GM18519 (cell line): Measurements from ENCODE around the gene FGF2.
"Not testable (repeated sequence)": the region's sequence is repeated elsewhere in the genome, so short reads cannot be mapped to it uniquely, and the experiment has no call there.

Experiments used
- ATAC-seq: cut with Tn5 transposase; IDR thresholded peaks from one replicate; pipeline ENCODE4 v1.9.1; 2021; ENCODE audit warnings: mild to moderate bottlenecking, moderate library complexity; ENCODE audit not compliant: unreplicated experiment, low FRiP score

FGF2 gene

DNA sequence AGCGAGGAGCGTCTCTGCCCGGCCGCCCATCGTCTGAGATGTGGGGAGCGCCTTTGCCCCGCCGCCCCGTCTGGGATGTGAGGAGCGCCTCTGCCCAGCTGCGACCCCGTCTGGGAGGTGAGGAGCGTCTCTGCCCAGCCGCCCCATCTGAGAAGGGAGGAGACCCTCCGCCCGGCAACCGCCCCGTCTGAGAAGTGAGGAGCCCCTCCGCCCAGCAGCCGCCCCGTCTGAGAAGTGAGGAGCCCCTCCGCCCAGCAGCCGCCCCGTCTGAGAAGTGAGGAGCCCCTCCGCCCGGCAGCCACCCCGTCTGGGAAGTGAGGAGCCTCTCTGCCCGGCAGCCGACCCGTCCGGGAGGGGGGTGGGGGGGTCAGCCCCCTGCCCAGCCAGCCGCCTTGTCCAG is 14.8 kb upstream of the FGF2 start:
- not testable (repeated sequence) for ATAC-seq

GRCh38 chr4:122812823-122813222 is 13.8 kb upstream of the FGF2 start:
- ATAC-seq: not testable (repeated sequence)

- peak; percentile 100 for ATAC-seq
Observed at GRCh38 chr4:122814426-122814825, 12.2 kb upstream of the FGF2 start.

DNA sequence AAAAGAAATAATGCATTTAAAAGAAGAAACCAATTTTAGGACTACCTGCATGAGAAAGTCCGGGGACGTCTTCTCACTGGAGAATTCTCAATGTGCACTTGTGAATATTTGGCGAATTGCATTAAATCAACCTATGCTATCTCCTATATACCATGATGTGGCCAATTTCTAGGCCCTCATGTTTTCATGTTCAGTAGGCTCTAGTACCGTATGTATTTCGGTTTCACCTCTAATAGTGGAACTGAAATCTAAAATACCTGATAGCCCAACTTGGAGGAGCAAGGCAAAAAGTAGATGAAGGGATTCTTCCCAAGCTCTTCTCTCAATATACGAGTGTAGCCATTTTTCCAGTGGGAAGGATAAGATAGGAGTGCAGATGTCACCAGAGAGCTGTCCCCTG is 11.4 kb upstream of the FGF2 start:
- no peak for ATAC-seq

- no peak for ATAC-seq
Observed at GRCh38 chr4:122816476-122816875, 10.2 kb upstream of the FGF2 start.

DNA sequence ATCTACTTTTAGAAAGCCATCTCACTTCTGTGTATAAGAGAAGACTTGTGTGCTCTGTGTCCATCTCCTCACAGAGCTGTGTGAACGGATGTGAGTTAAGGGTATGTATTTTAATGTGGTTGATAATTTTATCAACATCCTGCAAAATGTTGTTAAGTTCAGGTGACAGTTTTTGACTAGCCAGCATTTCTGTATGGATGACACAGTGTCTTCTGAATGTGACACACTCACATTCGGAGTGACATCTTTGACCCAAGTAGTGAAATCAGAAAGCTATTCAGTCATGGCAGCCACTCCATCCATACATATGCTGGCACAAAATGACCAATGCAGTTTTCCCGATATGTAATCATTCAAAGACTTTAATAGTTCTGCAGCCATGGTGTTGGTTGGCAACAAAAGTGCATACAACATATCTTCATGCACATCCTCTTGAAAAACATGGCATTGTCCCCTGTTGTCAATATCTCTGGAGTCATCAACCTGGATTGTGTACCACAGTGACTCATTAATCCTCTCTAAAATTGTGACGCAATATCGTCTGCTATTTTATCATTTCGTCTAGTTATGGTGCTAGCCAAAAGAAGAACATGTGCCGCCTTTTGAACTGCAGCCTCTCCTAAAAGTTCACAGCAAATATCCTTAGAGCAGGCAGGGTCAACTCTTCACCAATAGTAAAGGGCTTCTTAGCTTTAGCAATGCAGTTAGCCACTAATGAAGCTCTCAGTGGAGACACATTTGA is 6.8 kb upstream of the FGF2 start:
- no peak for ATAC-seq

GRCh38 chr4:122821092-122821491 is 5.5 kb upstream of the FGF2 start:
- ATAC-seq: no peak

DNA sequence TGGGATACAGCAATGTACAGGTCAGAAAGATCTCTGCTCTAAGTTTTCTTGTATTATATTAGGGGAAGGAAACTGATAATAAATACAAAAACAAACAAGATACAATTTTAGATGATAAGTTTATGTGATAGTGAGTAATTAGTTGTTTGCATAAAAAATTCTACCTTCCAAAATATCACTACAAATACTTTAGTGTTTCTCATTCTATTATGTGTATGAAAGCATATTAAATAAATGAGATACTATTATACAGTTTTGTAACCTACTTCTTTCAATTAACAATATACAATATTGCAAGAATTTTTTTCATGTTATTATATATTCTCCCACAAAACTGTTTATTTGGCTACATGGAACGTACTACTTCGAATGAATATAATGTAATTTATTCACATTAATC is 4.2 kb upstream of the FGF2 start:
- no peak for ATAC-seq

DNA sequence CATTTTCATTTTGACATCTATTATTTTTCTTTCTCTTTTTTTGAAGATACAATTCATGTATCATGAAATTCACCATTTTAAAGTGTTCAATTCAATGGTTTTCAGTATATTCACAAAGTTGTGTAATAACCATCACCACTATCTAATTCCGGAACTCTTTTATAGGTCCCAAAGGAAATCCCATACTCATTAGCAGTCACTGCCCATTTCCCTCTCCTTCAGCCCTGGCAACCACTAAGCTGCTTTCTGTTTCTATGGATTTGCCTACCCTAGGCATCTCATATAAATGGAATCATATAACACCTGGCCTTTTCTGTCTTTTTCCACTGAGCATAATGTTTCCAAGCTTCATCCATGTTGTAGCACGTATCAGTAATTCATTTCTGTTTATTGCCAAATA is 3.2 kb upstream of the FGF2 start:
- ATAC-seq: no peak

GRCh38 chr4:122824616-122825015 is 2.0 kb upstream of the FGF2 start:
- no peak for ATAC-seq

- ATAC-seq: no peak
Observed at GRCh38 chr4:122826079-122826527, 528 bp upstream of the FGF2 start.

DNA sequence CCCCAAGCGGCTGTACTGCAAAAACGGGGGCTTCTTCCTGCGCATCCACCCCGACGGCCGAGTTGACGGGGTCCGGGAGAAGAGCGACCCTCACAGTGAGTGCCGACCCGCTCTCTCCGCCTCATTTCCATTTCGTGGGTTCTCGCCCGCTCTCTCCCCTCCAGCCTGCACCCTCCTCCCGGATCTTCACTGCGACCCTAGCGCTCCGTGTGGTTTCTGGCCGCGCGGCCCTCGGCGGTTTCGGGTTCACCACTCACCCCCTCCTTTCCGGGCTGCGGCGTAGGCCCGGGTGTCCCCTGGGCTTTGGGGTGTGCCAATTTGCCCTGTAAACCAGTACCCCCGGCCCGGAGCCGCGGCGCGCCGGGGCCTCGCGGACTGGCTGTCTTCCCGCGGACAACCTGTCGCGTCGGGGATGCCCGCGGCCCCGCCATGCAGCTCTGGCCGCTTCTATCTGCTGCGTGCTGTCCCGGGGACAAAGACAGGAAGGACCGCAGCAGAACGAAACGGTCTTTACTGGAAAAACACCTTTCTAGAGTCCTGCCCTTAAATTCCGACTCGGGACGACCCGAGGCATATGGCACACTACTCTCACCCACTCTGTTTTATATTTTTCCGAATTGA is 737 bp downstream of the FGF2 start:
- peak; percentile 27 for ATAC-seq

DNA sequence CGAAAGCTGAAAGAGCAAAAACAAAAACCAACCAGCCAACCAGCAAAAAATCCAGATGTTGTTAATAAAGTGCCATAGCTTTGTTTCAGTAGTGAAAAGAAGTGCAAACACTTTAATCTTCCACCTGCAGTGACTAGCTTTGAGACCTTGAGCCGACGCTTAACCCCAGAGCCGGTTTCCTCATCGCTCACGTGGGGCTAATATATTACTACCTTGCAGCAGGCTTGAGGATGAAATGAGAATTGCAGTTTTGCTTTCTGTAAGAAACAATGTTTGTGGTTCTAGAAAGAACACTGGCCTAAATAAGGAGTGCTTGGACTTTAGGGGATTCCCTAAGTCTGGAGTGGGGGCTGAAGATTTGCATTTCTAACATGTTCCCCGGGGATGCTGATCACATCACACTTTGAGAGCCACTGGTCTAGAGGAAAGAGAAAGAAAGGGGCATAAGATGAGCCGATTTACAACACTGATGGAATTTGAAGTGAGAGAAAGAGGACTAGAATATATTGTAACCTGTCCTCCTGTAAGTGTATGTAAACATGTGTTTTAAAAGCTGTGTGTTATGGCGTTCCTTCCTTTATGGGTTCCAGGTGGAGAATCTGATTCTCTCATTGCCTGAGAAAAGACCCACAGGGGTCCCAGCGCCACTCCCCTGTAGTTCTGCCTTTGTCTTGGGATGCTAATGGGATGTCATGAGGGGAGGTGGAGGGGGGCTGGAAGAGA is 1.4 kb downstream of the FGF2 start:
- peak; percentile 93 for ATAC-seq

- no peak for ATAC-seq
Observed at GRCh38 chr4:122830426-122831095, 3.9 kb downstream of the FGF2 start.

DNA sequence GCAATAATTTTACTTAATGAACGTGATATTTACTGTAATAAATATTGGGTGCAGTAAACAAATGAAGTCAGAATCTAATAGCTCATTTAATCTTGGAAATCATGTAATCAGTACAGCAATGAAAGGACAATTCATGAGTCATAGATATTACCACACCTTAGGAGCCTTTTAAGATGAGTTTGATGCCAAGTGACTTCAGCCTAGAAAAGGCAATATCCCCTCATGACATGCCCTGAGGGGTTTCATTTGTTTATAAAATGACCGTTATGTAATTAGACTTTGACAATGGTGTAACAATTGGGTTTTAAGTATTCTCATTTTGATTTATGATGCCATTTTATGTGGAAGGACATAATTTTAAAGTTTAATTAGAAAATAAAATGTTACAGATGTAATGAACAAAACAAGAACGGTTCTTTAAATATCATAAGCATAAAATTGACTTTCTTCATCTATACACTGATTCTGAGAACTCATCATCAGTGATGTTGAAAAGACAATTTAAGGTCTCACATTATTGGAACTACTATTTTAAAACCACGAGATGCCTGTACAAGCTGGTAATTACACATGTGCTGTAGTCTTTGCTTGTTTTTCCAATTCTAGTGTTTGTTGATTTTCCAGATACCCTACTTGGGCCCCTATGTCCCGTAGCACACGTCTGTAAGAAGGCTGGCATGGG is 5.0 kb downstream of the FGF2 start:
- no peak for ATAC-seq

GRCh38 chr4:122832732-122833131 is 6.1 kb downstream of the FGF2 start:
- ATAC-seq: no peak

DNA sequence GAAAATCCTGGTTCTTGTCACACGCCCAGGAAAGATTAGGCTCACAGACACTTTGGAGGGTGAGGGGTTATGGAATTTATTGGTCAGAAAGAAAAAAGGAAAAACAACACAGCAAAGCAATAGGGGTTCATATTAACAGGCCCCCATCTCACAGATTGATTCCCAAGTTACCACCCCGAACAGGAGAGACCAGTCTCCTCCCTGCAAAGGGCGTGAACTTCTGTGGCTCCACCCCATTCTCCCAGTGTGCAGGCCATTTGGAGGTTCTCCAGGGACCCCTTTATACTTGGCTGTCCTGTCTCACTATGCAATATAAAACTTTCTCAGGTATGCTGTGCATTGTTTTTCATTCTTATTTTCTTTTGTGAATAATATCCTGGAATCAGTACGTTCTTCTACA is 7.4 kb downstream of the FGF2 start:
- ATAC-seq: no peak

DNA sequence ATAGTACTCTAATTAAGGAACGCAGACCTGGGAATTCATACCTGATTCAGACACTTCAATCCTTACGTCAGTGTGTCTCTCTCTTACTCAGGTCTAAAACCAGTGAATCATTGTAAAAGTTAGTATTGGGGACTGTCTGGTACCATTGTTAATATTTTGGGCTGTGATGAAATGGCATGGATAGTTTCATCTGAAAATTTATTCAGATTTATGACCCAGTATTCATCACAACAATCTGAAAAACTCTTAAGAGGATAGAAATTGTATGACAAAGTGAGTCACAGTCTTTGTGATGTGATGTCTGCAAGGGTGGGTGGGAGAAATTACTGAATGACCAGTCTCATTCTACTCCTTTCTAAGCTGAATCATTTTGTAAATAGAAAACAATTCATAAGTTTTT is 10.3 kb downstream of the FGF2 start:
- ATAC-seq: no peak

GRCh38 chr4:122838034-122838433 is 11.4 kb downstream of the FGF2 start:
- ATAC-seq: no peak

GRCh38 chr4:122842392-122842791 is 15.8 kb downstream of the FGF2 start:
- no peak for ATAC-seq
